ACC112 (cell line): Measurements from ENCODE around the gene ICAM4.

Experiments used
- H2AFZ ChIP-seq: fragments of 200-600 bp; sonication (generic); one replicate; pipeline ENCODE4 v1.6.0; 2017; ENCODE audit warnings: antibody characterized with exemption, low read length; ENCODE audit not compliant: unreplicated experiment
- H3K27ac ChIP-seq: fragments of 200-600 bp; sonication (generic); 2 replicates; pipeline ENCODE4 v1.5.1; 2014; ENCODE audit warnings: low read depth, mild to moderate bottlenecking, antibody characterized with exemption, low read length, moderate library complexity
- H3K27me3 ChIP-seq: fragments of 200-600 bp; sonication (generic); 2 replicates; pipeline ENCODE4 v1.6.1; 2014; ENCODE audit warnings: mild to moderate bottlenecking, antibody characterized with exemption, low read length, moderate library complexity, mixed read lengths; ENCODE audit not compliant: insufficient read depth
- H3K36me3 ChIP-seq: fragments of 200-600 bp; sonication (generic); 2 replicates; pipeline ENCODE4 v1.6.1; 2016; ENCODE audit warnings: mild to moderate bottlenecking, antibody characterized with exemption, low read length, moderate library complexity, mixed read lengths; ENCODE audit not compliant: insufficient read depth
- H3K4me1 ChIP-seq: fragments of 200-600 bp; sonication (generic); one replicate; pipeline ENCODE4 v1.6.1; 2016; ENCODE audit warnings: low read length, mixed read lengths; ENCODE audit not compliant: insufficient read depth, unreplicated experiment, control insufficient read depth
- H3K4me3 ChIP-seq: fragments of 200-600 bp; sonication (generic); 2 replicates; pipeline ENCODE4 v1.5.1; 2014; ENCODE audit warnings: mild to moderate bottlenecking, low read depth, low read length
- H3K79me2 ChIP-seq: fragments of 200-600 bp; sonication (generic); one replicate; pipeline ENCODE4 v1.6.0; 2016; ENCODE audit warnings: low read length; ENCODE audit not compliant: control insufficient read depth, unreplicated experiment, insufficient read depth

Gene ICAM4

GRCh38 chr19:10320602-10321416, 34.1 kb downstream of the ICAM4 start:
- H3K4me1 ChIP-seq: no peaks in the 10 kb centered on the region
- no peaks in the 10 kb centered on the region for H3K36me3 ChIP-seq
- no peaks in the 10 kb centered on the region for H3K27me3 ChIP-seq
- no peak overlapping the region for H3K4me3 ChIP-seq
- no peak overlapping the region for H3K27ac ChIP-seq
- no peaks in the 10 kb centered on the region for H3K79me2 ChIP-seq
- no peak overlapping the region for H2AFZ ChIP-seq

GRCh38 chr19:10321417-10321797, 34.7 kb downstream of the ICAM4 start:
- Histone ChIP-seq H3K4me3 (no peak overlapping the region), H3K4me1 (no peaks in the 10 kb centered on the region), H3K36me3 (no peaks in the 10 kb centered on the region), H3K27ac (no peak overlapping the region), H3K79me2 (no peaks in the 10 kb centered on the region), H3K27me3 (no peaks in the 10 kb centered on the region), H2AFZ (no peak overlapping the region)

GRCh38 chr19:10321874-10322835, 35.4 kb downstream of the ICAM4 start:
- H3K27ac ChIP-seq: no peak overlapping the region
- H3K4me3 ChIP-seq: no peak overlapping the region
- no peaks in the 10 kb centered on the region for H3K79me2 ChIP-seq
- H2AFZ ChIP-seq: no peak overlapping the region
- H3K27me3 ChIP-seq: no peaks in the 10 kb centered on the region
- no peaks in the 10 kb centered on the region for H3K4me1 ChIP-seq
- H3K36me3 ChIP-seq: no peaks in the 10 kb centered on the region

GRCh38 chr19:10325732-10326131, 39.0 kb downstream of the ICAM4 start:
- peaks cover 10% of the 10 kb centered on the region for H3K79me2 ChIP-seq
- H3K27me3 ChIP-seq: no peaks in the 10 kb centered on the region
- no peak overlapping the region for H2AFZ ChIP-seq
- no peak overlapping the region for H3K4me3 ChIP-seq
- no peak overlapping the region for H3K27ac ChIP-seq
- no peaks in the 10 kb centered on the region for H3K36me3 ChIP-seq
- H3K4me1 ChIP-seq: no peaks in the 10 kb centered on the region

GRCh38 chr19:10327793-10328192, 41.0 kb downstream of the ICAM4 start:
- Histone ChIP-seq H3K4me3 (no peak overlapping the region), H3K36me3 (no peaks in the 10 kb centered on the region), H3K27ac (no peak overlapping the region), H2AFZ (no peak overlapping the region), H3K79me2 (peaks cover 26% of the 10 kb centered on the region), H3K4me1 (no peaks in the 10 kb centered on the region), H3K27me3 (no peaks in the 10 kb centered on the region)

GRCh38 chr19:10328558-10329429, 42.0 kb downstream of the ICAM4 start:
- H3K27ac ChIP-seq: no peak overlapping the region
- no peak overlapping the region for H3K4me3 ChIP-seq
- no peaks in the 10 kb centered on the region for H3K36me3 ChIP-seq
- H3K4me1 ChIP-seq: no peaks in the 10 kb centered on the region
- H3K27me3 ChIP-seq: no peaks in the 10 kb centered on the region
- peaks cover 26% of the 10 kb centered on the region for H3K79me2 ChIP-seq
- H2AFZ ChIP-seq: no peak overlapping the region

- no peak overlapping the region for H3K27ac ChIP-seq
- no peaks in the 10 kb centered on the region for H3K36me3 ChIP-seq
- H3K27me3 ChIP-seq: no peaks in the 10 kb centered on the region
- H2AFZ ChIP-seq: no peak overlapping the region
- peaks cover 26% of the 10 kb centered on the region for H3K79me2 ChIP-seq
- no peak overlapping the region for H3K4me3 ChIP-seq
- no peaks in the 10 kb centered on the region for H3K4me1 ChIP-seq
Measured at GRCh38 chr19:10329555-10329954, 42.8 kb downstream of the ICAM4 start.

GRCh38 chr19:10332158-10332964, 45.6 kb downstream of the ICAM4 start:
- no peaks in the 10 kb centered on the region for H3K36me3 ChIP-seq
- no peak overlapping the region for H2AFZ ChIP-seq
- H3K79me2 ChIP-seq: peaks cover 26% of the 10 kb centered on the region
- H3K4me1 ChIP-seq: no peaks in the 10 kb centered on the region
- H3K27me3 ChIP-seq: no peaks in the 10 kb centered on the region
- H3K4me3 ChIP-seq: peak overlapping the region; percentile 91
- H3K27ac ChIP-seq: peak overlapping the region; percentile 95

GRCh38 chr19:10332965-10333757, 46.4 kb downstream of the ICAM4 start, which contains the start of gene RAVER1:
RAVER1 (minus strand) TSS chr19:10333529; CDS start chr19:10333507, 22 bp downstream.
- H3K27ac ChIP-seq: peak within 1 kb of the TSS; percentile 95
- peak within 1 kb of the TSS; percentile 91 for H3K4me3 ChIP-seq
- peak within 1 kb of the TSS; percentile 71 for H2AFZ ChIP-seq
- H3K4me1 ChIP-seq: no peaks in the 10 kb centered on the region
- H3K36me3 ChIP-seq: no peaks in the 10 kb centered on the region
- H3K27me3 ChIP-seq: no peaks in the 10 kb centered on the region
- peaks cover 26% of the 10 kb centered on the region for H3K79me2 ChIP-seq
